ENCODE measurements around the gene SLC25A38. TPM values are rescaled to one million over a fixed set of nuclear protein-coding genes. Genes with fewer than 3 reads are reported as not detected.

The SLC25A38 gene
- total RNA-seq, 2 donors from 2014 or later = 14.3 to 15.7 TPM

DNA sequence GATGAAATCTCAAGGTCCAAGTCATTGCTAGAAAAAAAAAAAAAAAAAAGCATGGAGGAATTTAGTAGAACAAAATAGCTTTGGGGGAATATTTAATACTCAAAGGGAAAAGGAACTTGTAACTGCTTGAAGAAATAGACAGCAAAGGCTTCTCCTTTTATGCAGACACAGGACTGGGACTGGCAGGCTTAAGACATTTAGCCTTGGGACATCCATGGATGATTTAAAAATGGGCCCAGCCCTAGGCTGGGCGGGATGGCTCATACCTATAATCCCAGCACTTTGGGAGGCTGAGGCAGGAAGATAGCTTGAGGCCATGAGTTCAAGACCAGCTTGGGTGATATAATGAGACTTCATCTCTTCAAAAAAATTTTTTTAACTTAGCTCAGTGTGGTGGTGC lies 43.1 kb downstream of the SLC25A38 start:
- no peaks in the 10 kb centered on the region for H3K9me3 ChIP-seq
- no peaks in the 10 kb centered on the region for H3K4me1 ChIP-seq
- H3K4me3 ChIP-seq = no peak overlapping the region
- TF ChIP-seq, protein P1, sequence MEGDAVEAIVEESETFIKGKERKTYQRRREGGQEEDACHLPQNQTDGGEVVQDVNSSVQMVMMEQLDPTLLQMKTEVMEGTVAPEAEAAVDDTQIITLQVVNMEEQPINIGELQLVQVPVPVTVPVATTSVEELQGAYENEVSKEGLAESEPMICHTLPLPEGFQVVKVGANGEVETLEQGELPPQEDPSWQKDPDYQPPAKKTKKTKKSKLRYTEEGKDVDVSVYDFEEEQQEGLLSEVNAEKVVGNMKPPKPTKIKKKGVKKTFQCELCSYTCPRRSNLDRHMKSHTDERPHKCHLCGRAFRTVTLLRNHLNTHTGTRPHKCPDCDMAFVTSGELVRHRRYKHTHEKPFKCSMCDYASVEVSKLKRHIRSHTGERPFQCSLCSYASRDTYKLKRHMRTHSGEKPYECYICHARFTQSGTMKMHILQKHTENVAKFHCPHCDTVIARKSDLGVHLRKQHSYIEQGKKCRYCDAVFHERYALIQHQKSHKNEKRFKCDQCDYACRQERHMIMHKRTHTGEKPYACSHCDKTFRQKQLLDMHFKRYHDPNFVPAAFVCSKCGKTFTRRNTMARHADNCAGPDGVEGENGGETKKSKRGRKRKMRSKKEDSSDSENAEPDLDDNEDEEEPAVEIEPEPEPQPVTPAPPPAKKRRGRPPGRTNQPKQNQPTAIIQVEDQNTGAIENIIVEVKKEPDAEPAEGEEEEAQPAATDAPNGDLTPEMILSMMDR (IDR thresholded peaks at IDR 0.05) = no peak
- no peaks in the 10 kb centered on the region for H3K36me3 ChIP-seq
- no peak for DNase-seq (ENCODE audit: low spot score)
- H3K27ac ChIP-seq = no peak overlapping the region
- H3K27me3 ChIP-seq = no peaks in the 10 kb centered on the region

DNA sequence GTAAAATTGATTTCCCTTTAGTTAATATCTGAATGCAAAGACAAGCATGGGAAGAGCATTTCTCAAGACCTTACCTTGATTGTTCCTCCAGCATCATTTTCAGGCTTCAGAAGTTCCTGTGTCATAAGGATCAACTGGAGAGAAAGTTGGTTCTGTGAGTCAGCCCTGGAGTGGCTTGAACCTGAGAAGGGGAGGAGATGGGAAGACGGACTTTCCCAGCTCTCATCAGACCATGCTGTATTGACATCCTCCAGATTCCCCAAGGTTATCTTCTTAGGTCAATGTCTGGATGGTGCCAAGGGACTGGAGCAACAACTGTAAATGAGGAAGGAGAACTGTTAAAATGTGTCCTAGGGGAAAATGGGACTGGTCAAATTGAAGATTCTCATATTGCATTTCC lies 44.3 kb downstream of the SLC25A38 start:
- TF ChIP-seq, protein P1 (IDR thresholded peaks at IDR 0.05) = no peak
- H3K4me3 ChIP-seq = no peak overlapping the region
- no peaks in the 10 kb centered on the region for H3K36me3 ChIP-seq
- H3K4me1 ChIP-seq = no peaks in the 10 kb centered on the region
- H3K27ac ChIP-seq = no peak overlapping the region
- no peaks in the 10 kb centered on the region for H3K27me3 ChIP-seq
- no peak for DNase-seq (ENCODE audit: low spot score)
- H3K9me3 ChIP-seq = no peaks in the 10 kb centered on the region

DNA sequence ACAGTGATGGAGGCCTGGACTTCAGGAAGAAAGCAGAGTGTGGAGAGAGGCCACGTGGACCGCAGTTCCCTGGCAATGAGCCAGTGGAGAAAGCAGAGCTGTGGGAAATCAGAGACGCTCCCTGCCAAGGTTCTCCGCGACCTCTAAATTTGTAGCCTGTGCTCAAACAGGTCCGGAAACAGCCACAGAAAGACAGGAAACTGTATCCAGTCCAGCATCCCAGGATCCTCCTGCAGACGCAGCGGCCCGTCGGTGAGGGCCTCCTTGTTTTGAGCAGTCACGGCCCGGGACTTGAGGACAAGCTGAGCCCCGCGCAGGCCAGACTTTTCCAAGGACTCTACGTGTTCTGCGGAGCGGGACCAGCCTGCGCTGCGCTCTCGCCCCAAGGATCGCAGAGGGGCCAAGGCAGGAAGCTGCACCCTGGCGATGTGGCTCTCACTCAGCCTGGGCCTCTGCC lies 45.6 kb downstream of the SLC25A38 start:
- Histone ChIP-seq H3K4me1 (peaks cover 0 to 7% of the 10 kb centered on the region in 2 donors), H3K27me3 (no peaks in the 10 kb centered on the region), H3K9me3 (no peaks in the 10 kb centered on the region), H3K36me3 (no peaks in the 10 kb centered on the region), H3K4me3 (peak overlapping the region in 1 of 2 donors; percentile 3), H3K27ac (no peak overlapping the region)
- no peak for DNase-seq (ENCODE audit: low spot score)
- TF ChIP-seq, protein P1 (IDR thresholded peaks at IDR 0.05) = no peak

DNA sequence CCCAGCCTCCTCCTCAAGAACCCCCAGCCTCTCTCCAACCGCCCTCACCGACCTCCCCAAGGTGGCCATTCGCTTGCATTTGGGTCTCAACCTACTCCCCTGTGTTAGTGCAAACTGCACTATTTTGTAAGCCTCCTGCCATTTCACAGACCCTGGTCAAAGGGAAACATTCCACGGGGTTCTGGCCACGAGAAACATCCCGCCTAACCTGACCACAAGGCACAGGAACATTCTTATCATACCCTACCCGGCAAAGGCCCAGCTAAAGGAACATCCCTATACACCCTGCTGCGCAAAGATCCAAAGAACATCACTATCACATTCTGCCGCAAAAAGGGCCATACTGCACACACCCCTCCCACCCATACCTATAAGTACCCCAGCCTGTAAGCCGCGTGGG lies 46.3 kb downstream of the SLC25A38 start:
- H3K4me1 ChIP-seq = peaks cover 0 to 7% of the 10 kb centered on the region in 2 donors
- H3K27me3 ChIP-seq = no peaks in the 10 kb centered on the region
- H3K36me3 ChIP-seq = no peaks in the 10 kb centered on the region
- DNase-seq (ENCODE audit: low spot score) = no peak
- TF ChIP-seq, protein P1 (IDR thresholded peaks at IDR 0.05) = no peak
- H3K4me3 ChIP-seq = no peak overlapping the region
- H3K27ac ChIP-seq = no peak overlapping the region
- no peaks in the 10 kb centered on the region for H3K9me3 ChIP-seq

DNA sequence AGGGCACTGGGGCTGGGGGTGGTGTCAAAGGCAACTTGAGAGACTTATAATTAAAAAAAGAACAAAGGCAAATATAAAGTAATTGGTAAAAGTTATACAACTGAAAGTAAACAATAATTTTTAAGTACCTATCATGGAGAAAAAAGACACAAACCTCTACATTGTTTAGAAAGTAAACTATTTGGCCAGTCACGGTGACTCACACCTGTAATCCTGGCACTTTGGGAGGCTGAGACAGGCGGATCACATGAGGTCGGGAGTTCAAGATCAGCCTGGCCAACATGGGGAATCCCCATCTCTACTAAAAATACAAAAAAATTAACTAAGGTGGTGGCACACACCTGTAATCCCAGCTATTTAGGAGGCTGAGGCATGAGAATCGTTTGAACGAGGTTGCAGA lies 49.2 kb downstream of the SLC25A38 start:
- DNase-seq (ENCODE audit: low spot score) = no peak
- peaks cover 0 to 7% of the 10 kb centered on the region in 2 donors for H3K4me1 ChIP-seq
- H3K36me3 ChIP-seq = no peaks in the 10 kb centered on the region
- H3K4me3 ChIP-seq = no peak overlapping the region
- H3K27ac ChIP-seq = no peak overlapping the region
- no peaks in the 10 kb centered on the region for H3K9me3 ChIP-seq
- TF ChIP-seq, protein P1 (IDR thresholded peaks at IDR 0.05) = no peak
- no peaks in the 10 kb centered on the region for H3K27me3 ChIP-seq

DNA sequence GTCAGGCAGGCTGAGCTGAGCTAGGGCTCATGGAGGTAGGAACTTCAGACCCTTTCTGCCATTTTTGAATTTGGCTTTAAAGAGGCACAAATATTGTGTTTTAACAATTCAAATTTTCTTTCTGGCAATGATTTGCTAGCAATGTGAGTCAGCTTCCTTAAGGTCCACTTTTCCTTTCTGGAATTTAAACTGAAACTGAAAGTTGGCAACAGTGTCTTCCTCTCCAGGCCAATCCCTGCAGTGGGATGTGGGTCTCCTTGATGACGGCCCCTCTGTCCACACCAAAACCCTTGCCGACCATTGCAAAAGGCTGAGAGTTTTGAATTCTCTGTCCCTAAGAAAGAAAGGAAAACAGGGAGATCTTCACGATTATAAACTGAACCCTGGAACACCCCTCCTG lies 50.5 kb downstream of the SLC25A38 start:
- no peak overlapping the region for H3K4me3 ChIP-seq
- no peak for DNase-seq (ENCODE audit: low spot score)
- H3K27me3 ChIP-seq = no peaks in the 10 kb centered on the region
- H3K36me3 ChIP-seq = no peaks in the 10 kb centered on the region
- H3K4me1 ChIP-seq = peaks cover 0 to 7% of the 10 kb centered on the region in 2 donors
- TF ChIP-seq, protein P1 (IDR thresholded peaks at IDR 0.05) = no peak
- H3K27ac ChIP-seq = no peak overlapping the region
- H3K9me3 ChIP-seq = no peaks in the 10 kb centered on the region
